Body of pancreas (tissue), 4 donors: ENCODE measurements around the gene SNX18. TPM values are rescaled to one million over a fixed set of nuclear protein-coding genes. Genes with fewer than 3 reads are reported as not detected.

Experiments
- ATAC-seq: fragments of 150-250 bp; one replicate; pipeline ENCODE4 v1.9.1; 2016
- DNase-seq, 4 donors: peaks; one replicate each; pipeline ENCODE4 v3.0.0-alpha.2; 2019
- H3K27ac ChIP-seq, 4 donors: fragments of 200-600 bp; sonication (generic); 1 replicate in 3 of 4; 2 replicates in 1 of 4; pipeline versions ENCODE4 v1.5.1 to v1.6.1; 2016 to 2019; ENCODE audit warnings: mild to moderate bottlenecking in 1 of 4, mixed read lengths in 1 of 4, moderate library complexity in 1 of 4
- H3K27me3 ChIP-seq, 2 donors: fragments of 200-600 bp; sonication (generic); one replicate each; pipeline ENCODE4 v1.6.0; 2016; ENCODE audit warnings: mild to moderate bottlenecking in 1 of 2
- H3K36me3 ChIP-seq, 2 donors: fragments of 200-600 bp; sonication (generic); replicated peaks in 1 of 2; 2 replicates each; pipeline ENCODE4 v1.5.1; 2016; ENCODE audit warnings: low read depth in 2 of 2; ENCODE audit not compliant: insufficient read depth in 1 of 2
- H3K4me1 ChIP-seq: fragments of 200-600 bp; sonication (generic); one replicate; pipeline ENCODE4 v1.6.0; 2016
- H3K4me3 ChIP-seq, 2 donors: fragments of 200-600 bp; sonication (generic); 1 replicate in 1 of 2; 2 replicates in 1 of 2; pipeline ENCODE4 v1.5.1; 2016 to 2019
- H3K9me3 ChIP-seq, 3 donors: fragments of 200-600 bp; sonication (generic); 1 replicate in 2 of 3; 2 replicates in 1 of 3; pipeline ENCODE4 v1.5.1; 2016
- CTCF ChIP-seq, 7 experiments: fragments of 450-650 bp in 4 of 7; fragments of 200-600 bp in 3 of 7; sonication (generic) in 3 of 7; IDR thresholded peaks; one replicate each; pipeline ENCODE4 v1.5.1; 2016 to 2019; ENCODE audit warnings: antibody characterized with exemption in 7 of 7
- POLR2A ChIP-seq, 3 donors: fragments of 450-650 bp; IDR thresholded peaks; one replicate each; pipeline ENCODE4 v1.6.1; 2016; ENCODE audit warnings: antibody characterized with exemption in 3 of 3, mild to moderate bottlenecking in 2 of 3
- WGBS, 2 donors: methylation state at CpG; one replicate each; pipeline ENCODE4 v1.1.5; 2017; 5-methylcytosine and 5-hydroxymethylcytosine counted together
- intact Hi-C: fragments of 100-400 bp; cut with DNase I; formaldehyde crosslinking; loops from one replicate; pipeline ENCODE4 v1.15.1; 2023
- total RNA-seq, 2 donors: library from RNA; depleted of rRNA; stranded (reverse); fragments of >200 nt; gene quantifications; one replicate each; pipeline ENCODE4 v1.1.0, GENCODE V29; 2016

SNX18 gene
- total RNA-seq, 2 donors from 2014 or later, result 22.4 to 24.4 TPM

DNA sequence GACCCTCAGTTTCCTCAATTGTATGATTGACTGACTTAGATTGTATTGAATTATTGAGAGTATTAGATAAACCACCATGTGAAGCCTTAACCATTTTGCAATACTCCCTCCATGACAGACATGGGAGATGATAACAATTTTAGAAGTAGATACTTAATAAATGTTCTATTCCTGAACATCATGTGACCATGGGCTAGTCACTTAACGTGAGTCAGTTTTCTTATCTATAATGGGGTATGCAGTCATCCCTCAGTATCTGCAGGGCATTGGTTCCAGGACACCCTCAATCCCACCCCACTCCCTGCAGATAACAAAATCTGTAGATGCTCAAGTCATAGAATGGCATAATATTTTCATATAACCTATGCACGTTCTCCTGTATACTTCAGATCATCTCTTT, 31.0 kb downstream of the SNX18 start:
- Histone ChIP-seq H3K27me3 (no peaks in the 10 kb centered on the region), H3K4me1 (no peaks in the 10 kb centered on the region), H3K27ac (no peak overlapping the region), H3K9me3 (no peaks in the 10 kb centered on the region), H3K36me3 (no peaks in the 10 kb centered on the region), H3K4me3 (no peak overlapping the region)
- WGBS, 2 donors, result 67 to 87% methylated on average over 2 of the region's 2 CpGs
- TF ChIP-seq CTCF (IDR thresholded peaks at IDR 0.05), result no peak
- TF ChIP-seq POLR2A (IDR thresholded peaks at IDR 0.05), result no peak
- intact Hi-C loops, result no loop called here
- no peak for ATAC-seq
- DNase-seq, result no peak

DNA sequence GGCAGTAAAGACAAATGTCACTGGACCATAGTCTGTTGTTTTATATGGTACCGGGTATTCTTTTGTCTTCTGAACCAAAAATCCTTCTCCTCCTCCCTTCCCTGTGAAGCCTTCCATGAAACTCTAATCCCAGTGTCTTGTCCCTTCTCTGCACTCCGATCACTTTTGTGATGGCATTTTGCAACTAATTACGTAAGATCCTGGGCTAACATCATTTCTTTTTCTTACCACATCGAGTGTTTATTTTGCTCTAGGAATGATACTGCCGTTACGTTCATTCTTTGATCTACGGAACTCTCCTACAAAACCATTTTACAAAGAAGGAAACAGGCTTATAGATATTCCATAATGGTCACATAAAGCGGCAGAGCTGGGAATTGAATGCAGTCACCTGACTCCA, 33.7 kb downstream of the SNX18 start:
- no peak for TF ChIP-seq CTCF (IDR thresholded peaks at IDR 0.05)
- no peak for TF ChIP-seq POLR2A (IDR thresholded peaks at IDR 0.05)
- H3K4me1 ChIP-seq, result no peaks in the 10 kb centered on the region
- no peak overlapping the region for H3K4me3 ChIP-seq
- 82 to 97% methylated on average over 8 of the region's 8 CpGs for WGBS, 2 donors
- H3K36me3 ChIP-seq, result no peaks in the 10 kb centered on the region
- intact Hi-C loops, result no loop called here
- H3K27me3 ChIP-seq, result no peaks in the 10 kb centered on the region
- H3K27ac ChIP-seq, result no peak overlapping the region
- no peaks in the 10 kb centered on the region for H3K9me3 ChIP-seq
- ATAC-seq, result no peak
- DNase-seq, result no peak

DNA sequence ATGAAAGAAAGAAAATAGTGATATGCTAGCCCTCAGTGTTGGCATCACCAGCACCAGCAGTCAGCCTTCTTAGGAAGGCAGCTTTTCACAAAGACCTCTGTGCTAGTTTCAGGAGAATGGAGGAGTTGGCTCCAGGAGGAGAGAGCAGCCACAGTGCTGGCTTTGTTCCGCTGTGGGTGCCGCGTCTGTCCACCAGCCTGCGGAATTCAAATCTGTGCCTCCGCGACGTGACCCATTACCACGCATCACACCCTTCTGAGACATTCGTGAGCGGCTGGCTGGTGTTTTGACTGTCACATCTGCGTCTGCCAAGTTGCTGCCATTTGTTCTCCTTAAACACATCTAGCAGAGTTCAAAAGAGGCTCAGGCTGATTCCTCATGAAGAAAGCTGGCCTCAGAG, 34.4 kb downstream of the SNX18 start:
- H3K27ac ChIP-seq, result no peak overlapping the region
- no peaks in the 10 kb centered on the region for H3K36me3 ChIP-seq
- H3K4me1 ChIP-seq, result no peaks in the 10 kb centered on the region
- 91 to 96% methylated on average over 11 of the region's 11 CpGs for WGBS, 2 donors
- no peak overlapping the region for H3K4me3 ChIP-seq
- TF ChIP-seq CTCF (IDR thresholded peaks at IDR 0.05) (no peak), POLR2A (IDR thresholded peaks at IDR 0.05) (no peak)
- ATAC-seq, result no peak
- H3K9me3 ChIP-seq, result no peaks in the 10 kb centered on the region
- no peaks in the 10 kb centered on the region for H3K27me3 ChIP-seq
- DNase-seq, result no peak
- intact Hi-C loops, result no loop called here

DNA sequence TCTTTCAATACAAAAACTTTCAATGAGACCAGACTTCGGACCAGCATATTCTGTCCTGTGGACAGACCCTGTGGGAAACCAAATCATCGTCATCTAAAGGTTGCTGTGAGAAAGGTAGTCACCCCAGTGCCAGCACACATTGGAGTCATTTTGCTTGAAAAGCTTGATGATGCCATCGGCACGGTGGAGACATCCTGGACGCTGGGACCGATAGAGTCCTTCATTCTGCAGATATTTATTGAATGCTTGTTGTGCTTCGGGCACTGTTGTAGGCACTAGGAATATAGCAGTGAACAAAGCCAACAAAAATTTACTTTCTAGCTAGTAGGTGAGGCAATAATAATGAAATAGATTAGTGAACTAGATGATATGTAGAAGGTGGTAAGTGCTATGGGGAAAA, 34.9 kb downstream of the SNX18 start:
- H3K36me3 ChIP-seq, result no peaks in the 10 kb centered on the region
- intact Hi-C loops, result no loop called here
- H3K4me1 ChIP-seq, result no peaks in the 10 kb centered on the region
- TF ChIP-seq CTCF (IDR thresholded peaks at IDR 0.05), result no peak
- ATAC-seq (no peak), DNase-seq (no peak)
- no peaks in the 10 kb centered on the region for H3K9me3 ChIP-seq
- no peak overlapping the region for H3K4me3 ChIP-seq
- 95 to 99% methylated on average over 7 of the region's 7 CpGs for WGBS, 2 donors
- no peaks in the 10 kb centered on the region for H3K27me3 ChIP-seq
- no peak overlapping the region for H3K27ac ChIP-seq

GRCh38 chr5:54553659-54554207, 36.2 kb downstream of the SNX18 start:
- no peak overlapping the region for H3K4me3 ChIP-seq
- ATAC-seq, result no peak
- H3K27me3 ChIP-seq, result no peaks in the 10 kb centered on the region
- intact Hi-C loops, result no loop called here
- no peak for DNase-seq
- no peak overlapping the region for H3K27ac ChIP-seq
- 33 to 42% methylated on average over 4 of the region's 4 CpGs for WGBS, 2 donors
- no peaks in the 10 kb centered on the region for H3K36me3 ChIP-seq
- TF ChIP-seq CTCF (IDR thresholded peaks at IDR 0.05) (no peak), POLR2A (IDR thresholded peaks at IDR 0.05) (no peak)
- no peaks in the 10 kb centered on the region for H3K4me1 ChIP-seq
- H3K9me3 ChIP-seq, result no peaks in the 10 kb centered on the region
